HG03159 (cell line): Measurements from ENCODE around the gene FAM20C.
"Not testable (repeated sequence)": the region's sequence is repeated elsewhere in the genome, so short reads cannot be mapped to it uniquely, and the experiment has no call there.

ENCODE experiments used
- ATAC-seq: cut with Tn5 transposase; IDR thresholded peaks from one replicate; pipeline ENCODE4 v1.9.1; 2021; ENCODE audit warnings: mild to moderate bottlenecking, moderate library complexity; ENCODE audit not compliant: unreplicated experiment

Gene FAM20C

GRCh38 chr7:289209-289755 lies 96.9 kb downstream of the FAM20C start:
- ATAC-seq = no peak

DNA sequence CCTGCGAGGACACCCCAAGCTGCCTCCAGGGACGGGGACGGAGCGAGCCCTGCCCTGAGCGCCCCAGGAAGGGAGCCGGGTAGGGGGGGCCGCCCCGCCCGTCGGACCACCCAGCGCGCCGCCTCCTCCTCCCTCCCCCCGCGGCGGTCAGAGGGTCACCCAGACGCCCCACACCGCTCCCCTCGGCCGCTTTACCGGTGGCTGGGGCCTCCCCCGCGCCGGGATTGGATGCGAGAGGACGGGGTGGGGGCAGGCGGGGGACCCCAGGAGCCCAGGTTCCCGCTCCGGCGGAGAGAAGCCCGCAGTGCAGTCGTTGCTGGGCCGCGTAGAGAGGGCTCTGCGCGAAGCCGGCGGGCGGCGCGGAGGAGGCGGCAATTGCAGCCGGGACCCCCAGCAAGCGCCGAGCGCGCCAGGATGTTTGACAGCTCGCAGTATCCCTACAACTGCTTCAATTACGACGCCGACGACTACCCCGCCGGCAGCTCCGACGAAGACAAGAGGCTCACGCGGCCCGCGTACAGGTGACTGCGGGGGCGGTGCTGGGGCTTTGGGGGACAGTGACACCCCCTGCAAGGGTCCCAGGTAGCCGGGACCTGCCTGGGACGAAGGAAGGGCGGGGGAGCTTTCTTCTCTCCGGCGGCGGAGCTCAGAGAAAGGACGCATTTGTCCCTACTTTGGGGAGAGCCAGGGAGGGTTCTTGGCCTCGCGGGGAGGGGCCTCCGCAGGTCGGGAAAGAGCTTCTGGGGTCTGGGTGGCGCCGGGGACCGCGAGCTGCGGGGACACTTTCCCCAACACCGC lies 97.6 kb downstream of the FAM20C start, which contains the start of gene FOXL3:
Gene FOXL3, plus strand, starts transcription at position 415 of the 798 bp plus-strand sequence. Its CDS starts 0 bp downstream, at position 415.
- no peak for ATAC-seq

DNA sequence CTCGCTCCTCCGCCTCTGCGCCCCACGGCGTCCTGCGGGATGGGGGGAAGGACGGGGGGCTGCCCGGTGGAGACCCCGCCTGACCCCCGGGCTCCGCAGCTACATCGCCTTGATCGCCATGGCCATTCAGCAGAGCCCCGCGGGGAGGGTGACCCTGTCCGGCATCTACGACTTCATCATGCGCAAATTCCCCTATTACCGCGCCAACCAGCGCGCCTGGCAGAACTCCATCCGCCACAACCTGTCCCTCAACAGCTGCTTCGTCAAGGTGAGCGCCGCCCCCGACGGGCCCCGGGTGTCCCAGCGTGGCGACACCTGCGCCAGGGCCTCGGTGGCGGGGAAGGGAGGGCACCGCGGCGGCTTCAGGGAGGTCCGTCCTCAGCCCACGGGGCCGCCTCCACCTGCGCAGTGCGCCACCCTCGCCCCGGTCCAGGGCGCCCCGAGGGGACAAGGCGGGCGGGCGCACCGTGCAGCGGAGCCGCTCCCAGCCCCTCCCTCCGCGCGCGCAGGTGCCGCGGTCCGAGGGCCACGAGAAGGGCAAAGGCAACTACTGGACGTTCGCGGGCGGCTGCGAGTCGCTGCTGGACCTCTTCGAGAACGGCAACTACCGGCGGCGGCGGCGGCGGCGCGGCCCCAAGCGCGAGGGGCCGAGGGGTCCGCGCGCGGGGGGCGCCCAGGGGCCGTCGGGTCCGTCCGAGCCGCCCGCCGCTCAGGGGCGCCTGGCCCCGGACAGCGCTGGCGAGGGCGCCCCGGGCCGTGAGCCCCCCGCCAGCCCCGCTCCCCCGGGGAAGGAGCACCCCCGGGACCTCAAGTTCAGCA lies 98.4 kb downstream of the FAM20C start:
- ATAC-seq = no peak

DNA sequence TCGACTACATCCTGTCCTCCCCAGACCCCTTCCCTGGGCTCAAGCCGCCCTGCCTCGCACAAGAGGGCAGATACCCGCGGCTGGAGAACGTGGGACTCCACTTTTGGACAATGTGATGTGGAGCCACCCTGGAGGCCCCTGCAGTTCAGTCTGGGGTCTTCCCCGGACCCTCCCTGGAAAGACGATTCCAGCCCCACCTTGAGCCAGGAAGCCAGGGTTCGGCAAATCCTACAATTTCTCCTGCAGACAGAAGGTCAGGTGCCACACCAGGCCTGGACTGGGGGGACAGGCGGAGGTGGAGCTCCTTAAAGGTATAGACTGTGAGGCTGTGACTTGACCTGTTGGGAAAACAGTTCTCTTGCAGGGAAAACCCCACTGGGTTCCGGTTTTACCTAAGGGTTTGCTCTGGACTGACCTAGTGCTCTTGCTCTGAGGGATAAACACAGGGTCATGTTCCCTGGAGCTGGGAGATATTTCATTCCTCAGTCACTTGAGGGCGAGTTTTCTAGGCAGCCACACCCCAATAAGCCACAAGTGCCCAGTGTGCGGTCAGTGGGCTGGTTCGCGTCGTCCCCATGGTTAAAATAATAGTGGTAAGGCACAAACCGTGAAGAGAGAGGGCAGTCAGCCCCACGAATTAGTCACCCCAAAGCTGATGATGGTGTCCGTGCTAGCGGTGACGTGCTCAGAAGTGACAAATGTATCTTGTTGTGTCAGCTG lies 99.2 kb downstream of the FAM20C start:
- ATAC-seq = no peak

DNA sequence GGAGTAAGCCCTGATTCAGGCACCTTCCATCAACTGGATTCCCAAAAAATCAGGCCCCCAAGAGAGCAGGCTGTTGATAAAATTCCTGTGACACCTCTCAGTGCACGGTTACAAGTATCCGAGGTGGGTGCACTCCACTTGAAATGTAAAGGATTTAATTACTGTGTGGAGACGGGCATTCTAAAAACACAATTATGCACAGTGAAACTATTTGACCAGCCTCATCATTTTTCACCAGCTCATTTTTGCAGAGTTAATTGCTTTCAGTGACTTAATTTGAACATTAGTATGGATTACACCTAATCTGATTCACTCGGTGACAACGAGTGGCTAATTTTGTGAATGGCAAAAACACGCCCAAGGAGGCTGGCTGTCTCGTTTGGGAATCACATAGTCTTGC lies 99.9 kb downstream of the FAM20C start:
- ATAC-seq = no peak

DNA sequence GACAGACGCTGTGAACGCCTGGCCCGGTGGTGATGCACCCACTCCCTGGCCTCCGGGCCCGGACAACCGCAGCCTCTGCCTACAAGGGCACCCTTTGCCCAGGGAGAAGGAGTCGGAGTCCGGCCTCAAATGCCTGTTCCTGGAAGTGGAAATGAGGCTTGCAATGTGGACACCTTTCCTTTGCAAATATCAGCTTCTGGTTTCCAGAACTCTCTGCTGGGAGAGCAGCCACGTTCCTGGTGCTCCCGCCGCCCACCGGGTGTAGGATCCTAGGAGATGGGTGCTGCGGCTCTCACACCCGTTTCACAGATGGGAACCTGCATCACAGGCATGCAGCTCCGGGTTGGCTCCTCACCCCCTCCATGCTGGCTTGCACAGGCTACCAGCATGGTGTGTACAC lies 100.5 kb downstream of the FAM20C start:
- no peak for ATAC-seq

DNA sequence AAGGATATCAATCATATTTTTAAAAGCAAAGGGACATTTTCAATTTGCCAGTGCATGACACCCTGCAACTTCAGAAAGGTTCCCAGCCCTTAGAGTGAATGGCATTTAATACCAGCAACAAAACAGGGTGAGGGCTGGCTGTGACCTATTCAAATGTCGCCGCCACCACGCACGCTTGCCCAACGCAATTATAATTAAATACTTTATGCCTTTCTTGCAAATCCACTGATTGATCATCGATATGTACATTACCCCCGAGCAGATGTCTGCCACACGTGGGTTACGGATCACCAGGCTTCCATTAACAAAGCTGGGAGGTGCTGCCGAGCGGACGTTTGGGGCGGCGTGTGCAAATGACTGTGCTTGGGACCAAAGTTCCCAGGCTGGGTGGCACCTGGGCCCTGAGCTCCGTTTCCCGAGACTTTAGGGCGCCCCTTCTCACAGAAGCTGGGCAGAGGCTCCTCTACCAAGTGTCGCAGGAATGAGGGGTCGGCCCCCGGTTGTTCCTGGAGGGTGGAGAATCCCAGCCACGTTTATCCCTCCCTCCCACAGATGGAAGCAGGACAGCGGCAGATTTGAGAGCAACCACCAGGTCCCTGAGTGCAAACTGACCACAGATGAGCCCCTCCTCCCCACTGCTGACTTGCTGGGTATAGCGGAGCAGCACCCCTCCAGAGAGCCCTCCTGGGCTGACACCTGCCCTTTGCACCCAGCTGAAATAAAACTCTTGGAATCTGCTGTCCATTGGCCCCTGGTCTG lies 101.5 kb downstream of the FAM20C start:
- ATAC-seq = no peak

- ATAC-seq = no peak
Observed at GRCh38 chr7:294440-295154, 102.2 kb downstream of the FAM20C start.

- no peak for ATAC-seq
Observed at GRCh38 chr7:295155-296154, 103.1 kb downstream of the FAM20C start.

DNA sequence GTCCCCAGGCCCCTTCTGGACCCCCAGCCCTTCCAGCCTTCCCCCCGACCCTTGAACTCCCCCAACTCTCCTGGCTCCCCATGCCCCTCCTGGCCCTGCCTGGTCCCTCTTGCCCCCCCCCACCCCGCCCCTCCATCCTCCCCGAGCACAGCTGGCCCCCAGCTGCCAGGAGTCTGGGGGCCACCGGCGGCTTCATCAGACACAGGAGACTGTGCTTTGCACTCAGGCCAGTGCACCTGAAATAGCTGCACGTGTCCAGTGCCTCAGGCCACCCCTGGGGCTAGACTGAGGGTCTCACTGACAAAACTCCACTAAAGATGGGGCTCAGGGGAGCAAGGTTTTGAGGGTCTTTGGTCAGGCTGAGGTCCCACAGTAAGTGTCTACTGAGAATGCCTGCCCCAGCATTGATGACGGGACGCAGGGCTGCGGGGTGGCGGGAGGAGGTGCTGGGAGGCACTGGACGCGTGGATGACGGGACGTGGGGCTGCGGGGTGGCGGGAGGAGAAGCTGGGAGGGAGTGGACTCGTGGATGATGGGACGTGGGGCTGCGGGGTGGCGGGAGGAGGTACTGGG lies 104.1 kb downstream of the FAM20C start:
- ATAC-seq = no peak

GRCh38 chr7:297141-297540 lies 104.8 kb downstream of the FAM20C start:
- ATAC-seq = not testable (repeated sequence)

DNA sequence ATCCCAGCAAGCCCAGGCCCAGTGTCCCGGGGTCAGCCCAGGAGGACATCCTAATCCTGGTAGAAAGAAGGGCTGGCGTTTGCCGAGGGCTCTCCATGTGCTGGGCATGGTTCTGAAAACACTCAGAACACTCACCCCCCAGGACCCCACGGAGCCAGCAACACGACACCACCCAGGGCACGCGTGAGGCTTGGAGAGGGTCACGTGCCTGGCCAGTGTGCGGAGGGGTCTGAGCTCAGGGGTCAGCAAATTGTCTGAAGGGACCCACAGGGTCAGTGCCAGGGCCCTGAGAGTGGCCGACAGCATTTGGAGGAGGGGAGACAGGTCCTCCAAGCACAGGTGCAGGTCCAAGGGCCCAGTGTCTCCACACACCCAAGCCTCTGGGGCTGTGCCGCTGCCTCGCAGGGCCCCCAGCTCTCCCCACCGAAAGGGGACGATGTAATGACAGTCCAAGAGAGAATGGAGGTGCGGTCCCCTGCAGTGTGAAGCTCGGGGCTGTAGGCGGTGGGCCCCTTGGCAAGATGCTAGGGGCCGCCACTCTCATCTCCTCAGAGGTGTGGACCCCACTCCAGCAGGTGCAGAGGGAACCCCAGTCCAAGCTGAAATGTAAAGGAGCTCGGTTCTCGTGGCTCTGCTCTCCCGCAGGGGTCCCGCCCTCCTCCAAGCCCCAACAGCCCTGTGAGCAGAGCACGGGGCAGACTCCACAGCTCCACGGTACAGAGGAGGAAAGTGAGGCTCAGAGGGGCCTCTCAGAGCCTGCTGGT lies 105.4 kb downstream of the FAM20C start:
- no peak for ATAC-seq

DNA sequence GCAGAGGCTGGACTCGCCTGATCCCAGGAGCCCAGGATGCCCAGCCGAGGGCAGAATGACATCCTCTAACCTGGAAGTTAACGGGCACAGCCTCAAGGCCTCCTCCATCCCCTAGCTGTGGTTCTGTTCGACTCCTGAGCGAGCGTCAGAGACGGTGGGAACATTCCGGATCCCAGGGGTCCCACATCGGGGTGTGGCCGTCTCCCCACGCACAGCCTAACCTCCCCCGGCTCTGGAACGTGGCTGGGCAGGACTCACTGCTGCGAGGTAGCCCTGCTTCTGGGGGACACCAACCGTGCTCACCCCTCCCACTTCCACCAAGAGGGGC lies 106.0 kb downstream of the FAM20C start:
- ATAC-seq = no peak

DNA sequence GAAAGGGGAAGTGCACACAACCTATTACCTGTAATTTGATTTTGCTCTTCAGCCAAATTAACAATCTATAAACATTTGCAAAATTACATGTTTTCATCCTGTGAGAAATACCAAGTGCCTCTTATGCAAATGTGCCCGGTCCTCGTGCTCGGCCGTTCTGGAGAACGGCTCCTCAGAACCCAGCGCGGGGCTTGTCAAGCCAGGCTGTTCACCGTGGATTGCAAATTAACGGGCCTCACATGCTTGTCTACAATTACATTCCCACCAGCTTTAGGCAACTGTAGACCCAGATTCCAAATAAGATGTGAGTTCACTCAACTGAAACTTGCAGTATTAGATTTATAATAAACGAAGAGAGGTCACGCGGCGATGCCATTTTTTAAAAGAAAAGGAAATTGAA lies 106.4 kb downstream of the FAM20C start:
- no peak for ATAC-seq

GRCh38 chr7:299169-299568 lies 106.8 kb downstream of the FAM20C start:
- ATAC-seq = no peak

GRCh38 chr7:299628-300027 lies 107.3 kb downstream of the FAM20C start:
- ATAC-seq = no peak

GRCh38 chr7:300048-300447 lies 107.7 kb downstream of the FAM20C start:
- no peak for ATAC-seq
